ENCODE data around the gene TUBB1. TPM values are rescaled to one million over a fixed set of nuclear protein-coding genes. Genes with fewer than 3 reads are reported as not detected.
A peak's percentile ranks its signal among the peaks of the same experiment; 100 is the strongest.

TUBB1 gene
- polyA plus RNA-seq, 1 donor (not counting 4 experiments of a cell fraction or from before 2014, with no cell fraction given), result 0.03 TPM

GRCh38 chr20:59006167-59006863 lies 12.9 kb upstream of the TUBB1 start:
- peaks cover 8 to 17% of the 10 kb centered on the region in 2 experiments for H3K36me3 ChIP-seq (ENCODE audit: control insufficient read depth in 2 of 2, extremely low read depth in 1 of 2, insufficient read depth in 2 of 2, low read length in 2 of 2)
- H3K4me1 ChIP-seq (ENCODE audit: control insufficient read depth, extremely low read depth, insufficient read depth, low read length), result peaks cover 31% of the 10 kb centered on the region
- dilution Hi-C loops (cut with MboI; ENCODE audit: extremely low pct_ligation_motif_present, low sequenced_read_pairs), result no loop called here
- H3K27ac ChIP-seq (ENCODE audit: control insufficient read depth, insufficient read depth, low read length), result peak overlapping the region; percentile 58
- DNase-seq (ENCODE audit: low read depth, low spot score) (no peak), FAIRE-seq (no peak)
- H2AFZ ChIP-seq (ENCODE audit: control insufficient read depth, low read length), result peak overlapping the region; percentile 70
- TF ChIP-seq EZH2 (IDR thresholded peaks at IDR 0.05; ENCODE audit: low read length) (no peak), CTCF (optimal IDR thresholded peaks at IDR 0.05 in 1 of 3, IDR thresholded peaks at IDR 0.05 in 1 of 3, conservative IDR thresholded peaks at IDR 0.05 in 1 of 3; ENCODE audit: extremely low read depth in 1 of 3, insufficient read depth in 2 of 3, low read length in 3 of 3) (no peak)
- peak overlapping the region; percentile 93 for H3K4me2 ChIP-seq (ENCODE audit: control insufficient read depth, extremely low read depth, insufficient read depth, low read depth, low read length)
- H3K9me1 ChIP-seq (ENCODE audit: control insufficient read depth, extremely low read depth, insufficient read depth, low read length), result no peaks in the 10 kb centered on the region
- H3K79me2 ChIP-seq (ENCODE audit: control insufficient read depth, insufficient read depth, low read length), result peaks cover 16% of the 10 kb centered on the region
- H3K9me3 ChIP-seq (ENCODE audit: control insufficient read depth, low read depth, low read length), result no peaks in the 10 kb centered on the region
- H3K9ac ChIP-seq (ENCODE audit: control insufficient read depth, extremely low read depth, insufficient read depth, low read length), result peak overlapping the region; percentile 85
- no peaks in the 10 kb centered on the region for H4K20me1 ChIP-seq (ENCODE audit: control insufficient read depth, extremely low read depth, insufficient read depth, low read length)
- H3K27me3 ChIP-seq (ENCODE audit: control insufficient read depth, extremely low read depth, insufficient read depth, low read length), result no peaks in the 10 kb centered on the region
- H3K4me3 ChIP-seq (ENCODE audit: control insufficient read depth in 2 of 3, extremely low read depth in 1 of 3, insufficient read depth in 2 of 3, low read depth in 1 of 3, low read length in 3 of 3), result peak overlapping the region; percentile 63 to 81 (median 80)

GRCh38 chr20:59006864-59007664 lies 12.2 kb upstream of the TUBB1 start, which contains the start of gene CTSZ:
Gene CTSZ (minus strand): TSS chr20:59007254. CDS start chr20:59007128, 126 bp downstream.
- Histone ChIP-seq H3K27ac (ENCODE audit: control insufficient read depth, insufficient read depth, low read length) (peak within 1 kb of the TSS; percentile 58), H3K36me3 (ENCODE audit: control insufficient read depth in 2 of 2, extremely low read depth in 1 of 2, insufficient read depth in 2 of 2, low read length in 2 of 2) (peaks cover 3 to 11% of the 10 kb centered on the region in 2 experiments), H3K4me2 (ENCODE audit: control insufficient read depth, extremely low read depth, insufficient read depth, low read depth, low read length) (peak within 1 kb of the TSS; percentile 93), H3K27me3 (ENCODE audit: control insufficient read depth, extremely low read depth, insufficient read depth, low read length) (no peaks in the 10 kb centered on the region), H3K4me1 (ENCODE audit: control insufficient read depth, extremely low read depth, insufficient read depth, low read length) (peaks cover 36% of the 10 kb centered on the region), H4K20me1 (ENCODE audit: control insufficient read depth, extremely low read depth, insufficient read depth, low read length) (no peaks in the 10 kb centered on the region), H3K9me3 (ENCODE audit: control insufficient read depth, low read depth, low read length) (no peaks in the 10 kb centered on the region), H3K4me3 (ENCODE audit: control insufficient read depth in 2 of 3, extremely low read depth in 1 of 3, insufficient read depth in 2 of 3, low read depth in 1 of 3, low read length in 3 of 3) (peak within 1 kb of the TSS; percentile 63 to 81 (median 80)), H3K9me1 (ENCODE audit: control insufficient read depth, extremely low read depth, insufficient read depth, low read length) (no peaks in the 10 kb centered on the region), H2AFZ (ENCODE audit: control insufficient read depth, low read length) (peak within 1 kb of the TSS; percentile 70), H3K79me2 (ENCODE audit: control insufficient read depth, insufficient read depth, low read length) (peaks cover 16% of the 10 kb centered on the region), H3K9ac (ENCODE audit: control insufficient read depth, extremely low read depth, insufficient read depth, low read length) (peak within 1 kb of the TSS; percentile 85)
- dilution Hi-C loops (cut with MboI; ENCODE audit: extremely low pct_ligation_motif_present, low sequenced_read_pairs), result no loop called here
- FAIRE-seq, result no peak
- TF ChIP-seq EZH2 (IDR thresholded peaks at IDR 0.05; ENCODE audit: low read length), result no peak
- TF ChIP-seq CTCF (optimal IDR thresholded peaks at IDR 0.05 in 1 of 3, IDR thresholded peaks at IDR 0.05 in 1 of 3, conservative IDR thresholded peaks at IDR 0.05 in 1 of 3; ENCODE audit: extremely low read depth in 1 of 3, insufficient read depth in 2 of 3, low read length in 3 of 3), result no peak
- no peak for DNase-seq (ENCODE audit: low read depth, low spot score)

All from keratinocyte (primary cell).